DOHH2 (cell line): ENCODE data around the gene COX10.
A peak's percentile ranks its signal among the peaks of the same experiment; 100 is the strongest.

ENCODE experiments used
- H3F3A ChIP-seq: fragments of 200-600 bp; sonication (generic), shearing (Covaris generic); 2 replicates; pipeline ENCODE4 v1.6.0; 2016; ENCODE audit warnings: antibody characterized with exemption, mild to moderate bottlenecking; ENCODE audit not compliant: control insufficient read depth, insufficient read depth
- H3K27ac ChIP-seq: fragments of 200-600 bp; sonication (generic); 2 replicates; pipeline ENCODE4 v1.5.1; 2014; ENCODE audit warnings: low read depth, mild to moderate bottlenecking, low read length, moderate library complexity
- H3K27me3 ChIP-seq: fragments of 200-600 bp; sonication (generic); 2 replicates; pipeline ENCODE4 v1.6.1; 2014; ENCODE audit warnings: mild to moderate bottlenecking, low read length, mixed read lengths; ENCODE audit not compliant: control insufficient read depth
- H3K36me3 ChIP-seq: fragments of 200-600 bp; sonication (generic); 2 replicates; pipeline ENCODE4 v1.6.1; 2014; ENCODE audit warnings: mild to moderate bottlenecking, low read length, moderate library complexity, mixed read lengths; ENCODE audit not compliant: control insufficient read depth
- H3K4me1 ChIP-seq: fragments of 200-600 bp; sonication (generic); 2 replicates; pipeline ENCODE4 v1.6.1; 2014; ENCODE audit warnings: mild to moderate bottlenecking, low read length, mixed read lengths; ENCODE audit not compliant: control insufficient read depth
- H3K4me2 ChIP-seq: fragments of 200-600 bp; sonication (generic); 2 replicates; pipeline ENCODE4 v1.6.0; 2014; ENCODE audit warnings: mild to moderate bottlenecking, low read length, moderate library complexity
- H3K4me3 ChIP-seq: fragments of 200-600 bp; sonication (generic); 2 replicates; pipeline ENCODE4 v1.5.1; 2014; ENCODE audit warnings: mild to moderate bottlenecking, low read length, mixed read lengths
- H3K79me2 ChIP-seq: fragments of 200-600 bp; sonication (generic); 2 replicates; pipeline ENCODE4 v1.6.1; 2014; ENCODE audit warnings: mild to moderate bottlenecking, low read length, mixed read lengths; ENCODE audit not compliant: control insufficient read depth
- H3K9me2 ChIP-seq: fragments of 200-600 bp; sonication (generic); replicated peaks from 2 replicates; pipeline ENCODE4 v1.6.1; 2014; ENCODE audit warnings: mild to moderate bottlenecking, low read length, mixed read lengths; ENCODE audit not compliant: control insufficient read depth
- H3K9me3 ChIP-seq: fragments of 200-600 bp; sonication (generic); 2 replicates; pipeline ENCODE4 v1.6.1; 2014; ENCODE audit warnings: antibody characterized with exemption, low read length, mixed read lengths; ENCODE audit not compliant: control insufficient read depth, insufficient read depth
- H4K20me1 ChIP-seq: fragments of 200-600 bp; sonication (generic); 2 replicates; pipeline ENCODE4 v1.6.0; 2014; ENCODE audit warnings: low read depth, mild to moderate bottlenecking, antibody characterized with exemption, low read length, moderate library complexity; ENCODE audit not compliant: control insufficient read depth, insufficient read depth
- EZH2phosphoT487 ChIP-seq: fragments of 200-600 bp; sonication (generic); IDR thresholded peaks from 2 replicates; pipeline ENCODE4 v1.6.1; 2017; ENCODE audit warnings: borderline replicate concordance, mild to moderate bottlenecking, antibody characterized with exemption, low read length, moderate library complexity, mixed read lengths
- TF ChIP-seq, protein P1 (sequence below): fragments of 200-600 bp; sonication (generic); IDR thresholded peaks from one replicate; pipeline ENCODE4 v1.5.1; 2014; ENCODE audit warnings: antibody characterized with exemption, mild to moderate bottlenecking, low read depth, low read length; ENCODE audit not compliant: poor library complexity, severe bottlenecking

The COX10 gene

DNA sequence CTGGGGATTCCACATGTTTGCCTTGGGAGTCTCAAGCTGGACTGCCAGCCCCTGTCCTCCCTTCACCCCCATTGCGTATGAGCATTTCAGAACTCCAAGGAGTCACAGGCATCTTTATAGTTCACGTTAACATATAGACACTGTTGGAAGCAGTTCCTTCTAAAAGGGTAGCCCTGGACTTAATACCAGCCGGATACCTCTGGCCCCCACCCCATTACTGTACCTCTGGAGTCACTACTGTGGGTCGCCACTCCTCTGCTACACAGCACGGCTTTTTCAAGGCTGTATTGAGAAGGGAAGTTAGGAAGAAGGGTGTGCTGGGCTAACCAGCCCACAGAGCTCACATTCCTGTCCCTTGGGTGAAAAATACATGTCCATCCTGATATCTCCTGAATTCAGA is 138.5 kb downstream of the COX10 start:
- no peaks in the 10 kb centered on the region for H3K79me2 ChIP-seq
- H3K4me1 ChIP-seq = no peaks in the 10 kb centered on the region
- H3K27me3 ChIP-seq = no peaks in the 10 kb centered on the region
- H3K9me2 ChIP-seq = no peaks in the 10 kb centered on the region
- peaks cover 10% of the 10 kb centered on the region for H3K36me3 ChIP-seq
- H3K27ac ChIP-seq = no peak overlapping the region
- TF ChIP-seq, protein P1, sequence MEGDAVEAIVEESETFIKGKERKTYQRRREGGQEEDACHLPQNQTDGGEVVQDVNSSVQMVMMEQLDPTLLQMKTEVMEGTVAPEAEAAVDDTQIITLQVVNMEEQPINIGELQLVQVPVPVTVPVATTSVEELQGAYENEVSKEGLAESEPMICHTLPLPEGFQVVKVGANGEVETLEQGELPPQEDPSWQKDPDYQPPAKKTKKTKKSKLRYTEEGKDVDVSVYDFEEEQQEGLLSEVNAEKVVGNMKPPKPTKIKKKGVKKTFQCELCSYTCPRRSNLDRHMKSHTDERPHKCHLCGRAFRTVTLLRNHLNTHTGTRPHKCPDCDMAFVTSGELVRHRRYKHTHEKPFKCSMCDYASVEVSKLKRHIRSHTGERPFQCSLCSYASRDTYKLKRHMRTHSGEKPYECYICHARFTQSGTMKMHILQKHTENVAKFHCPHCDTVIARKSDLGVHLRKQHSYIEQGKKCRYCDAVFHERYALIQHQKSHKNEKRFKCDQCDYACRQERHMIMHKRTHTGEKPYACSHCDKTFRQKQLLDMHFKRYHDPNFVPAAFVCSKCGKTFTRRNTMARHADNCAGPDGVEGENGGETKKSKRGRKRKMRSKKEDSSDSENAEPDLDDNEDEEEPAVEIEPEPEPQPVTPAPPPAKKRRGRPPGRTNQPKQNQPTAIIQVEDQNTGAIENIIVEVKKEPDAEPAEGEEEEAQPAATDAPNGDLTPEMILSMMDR = no peak
- no peak for TF ChIP-seq EZH2phosphoT487
- H4K20me1 ChIP-seq = no peaks in the 10 kb centered on the region
- no peak overlapping the region for H3K4me2 ChIP-seq
- H3K9me3 ChIP-seq = no peaks in the 10 kb centered on the region
- H3F3A ChIP-seq = no peaks in the 10 kb centered on the region
- no peak overlapping the region for H3K4me3 ChIP-seq

DNA sequence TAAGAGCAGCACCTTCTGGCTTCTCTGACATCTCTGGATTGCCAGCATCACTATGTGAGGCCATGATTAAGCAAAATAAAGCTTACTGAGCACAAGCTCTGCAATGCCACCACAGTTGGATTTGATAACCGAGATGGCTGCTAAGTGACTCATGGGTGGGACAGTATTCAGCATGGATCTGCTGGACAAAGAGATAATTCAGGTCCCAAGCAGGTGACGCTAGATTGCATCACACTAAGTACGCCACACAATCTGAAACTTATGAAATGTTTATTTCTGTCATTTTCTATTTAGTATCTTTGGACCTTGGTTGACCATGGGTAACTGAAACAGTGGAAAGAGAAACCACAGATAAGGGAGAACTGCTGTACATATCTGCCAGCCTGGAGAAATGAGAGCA is 139.9 kb downstream of the COX10 start:
- Histone ChIP-seq H3K36me3 (peaks cover 10% of the 10 kb centered on the region), H3K9me2 (no peaks in the 10 kb centered on the region), H3K4me1 (no peaks in the 10 kb centered on the region), H3K9me3 (no peaks in the 10 kb centered on the region), H3K4me3 (no peak overlapping the region), H3K4me2 (no peak overlapping the region), H3K27me3 (no peaks in the 10 kb centered on the region), H4K20me1 (no peaks in the 10 kb centered on the region), H3F3A (no peaks in the 10 kb centered on the region), H3K27ac (no peak overlapping the region), H3K79me2 (no peaks in the 10 kb centered on the region)
- TF ChIP-seq, protein P1 = no peak
- TF ChIP-seq EZH2phosphoT487 = no peak

- H3K79me2 ChIP-seq = no peaks in the 10 kb centered on the region
- H4K20me1 ChIP-seq = no peaks in the 10 kb centered on the region
- H3K27ac ChIP-seq = no peak overlapping the region
- no peaks in the 10 kb centered on the region for H3K27me3 ChIP-seq
- no peak overlapping the region for H3K4me2 ChIP-seq
- H3K9me2 ChIP-seq = no peaks in the 10 kb centered on the region
- TF ChIP-seq, protein P1 = no peak
- TF ChIP-seq EZH2phosphoT487 = no peak
- H3K9me3 ChIP-seq = no peaks in the 10 kb centered on the region
- H3K4me3 ChIP-seq = no peak overlapping the region
- H3F3A ChIP-seq = no peaks in the 10 kb centered on the region
- H3K36me3 ChIP-seq = peaks cover 10% of the 10 kb centered on the region
- no peaks in the 10 kb centered on the region for H3K4me1 ChIP-seq
Measured at GRCh38 chr17:14211246-14211645, 141.9 kb downstream of the COX10 start.

DNA sequence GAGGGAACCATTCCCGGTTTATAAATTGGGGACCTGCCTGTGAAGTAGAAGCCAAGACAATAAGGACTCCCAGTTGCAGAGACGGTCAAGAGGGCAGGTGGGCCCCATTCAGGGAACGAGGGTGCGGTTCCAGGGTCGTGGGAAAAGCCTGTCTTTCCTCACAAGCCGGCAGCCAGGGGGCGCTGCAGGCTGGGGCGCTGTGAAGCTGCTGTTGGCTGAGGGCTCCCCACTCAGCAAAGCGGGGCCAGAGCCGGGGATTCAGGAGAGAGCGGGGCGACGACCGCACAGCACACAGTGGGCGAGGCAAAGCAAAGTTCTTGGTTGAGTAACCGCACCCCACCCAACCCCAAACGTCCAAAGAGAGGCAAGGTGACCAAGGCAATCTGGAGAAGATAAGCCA is 142.5 kb downstream of the COX10 start:
- H3K4me2 ChIP-seq = no peak overlapping the region
- no peaks in the 10 kb centered on the region for H3K27me3 ChIP-seq
- H3K4me1 ChIP-seq = no peaks in the 10 kb centered on the region
- no peaks in the 10 kb centered on the region for H4K20me1 ChIP-seq
- no peaks in the 10 kb centered on the region for H3F3A ChIP-seq
- no peaks in the 10 kb centered on the region for H3K79me2 ChIP-seq
- H3K9me3 ChIP-seq = no peaks in the 10 kb centered on the region
- no peak overlapping the region for H3K4me3 ChIP-seq
- no peak for TF ChIP-seq EZH2phosphoT487
- TF ChIP-seq, protein P1 = peak; percentile 53
- no peaks in the 10 kb centered on the region for H3K9me2 ChIP-seq
- H3K36me3 ChIP-seq = peaks cover 10% of the 10 kb centered on the region
- no peak overlapping the region for H3K27ac ChIP-seq
